ENCODE data around the gene PRKX.

DNA sequence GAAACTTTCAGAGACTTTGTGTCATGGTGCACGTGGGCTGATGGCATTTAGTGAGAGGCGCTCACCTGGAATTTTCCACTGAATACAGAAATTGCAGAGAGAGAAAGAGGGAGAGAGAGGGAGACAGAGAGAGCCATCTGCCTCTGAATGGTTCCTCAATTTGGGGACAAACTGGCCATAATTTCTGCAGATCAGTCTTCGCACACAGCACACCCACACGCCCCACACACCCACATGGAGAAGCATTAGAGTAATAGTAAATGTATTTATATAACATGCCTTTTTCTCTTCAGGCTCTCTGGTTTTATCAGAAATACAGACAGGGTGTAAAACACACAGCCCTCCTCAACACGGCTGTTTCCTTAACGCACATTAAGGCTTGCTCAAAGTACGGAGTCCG lies 38.6 kb downstream of the PRKX start:
- TF ChIP-seq GATA3 (IDR thresholded peaks at IDR 0.05; ENCODE audit: low read depth, low read length): no peak
- TF ChIP-seq GATA2 (IDR thresholded peaks at IDR 0.05; ENCODE audit: low read depth, low read length): no peak
